Anterior cingulate cortex (tissue), 58 donors: Measurements from ENCODE around the gene DALRD3.
"Not testable (repeated sequence)": the region's sequence is repeated elsewhere in the genome, so short reads cannot be mapped to it uniquely, and the experiment has no call there.

ENCODE experiments used
- DNase-seq, 58 donors: peaks; one replicate each; lab custom pipeline; 2025; lab: John Stamatoyannopoulos, UW

Gene DALRD3

DNA sequence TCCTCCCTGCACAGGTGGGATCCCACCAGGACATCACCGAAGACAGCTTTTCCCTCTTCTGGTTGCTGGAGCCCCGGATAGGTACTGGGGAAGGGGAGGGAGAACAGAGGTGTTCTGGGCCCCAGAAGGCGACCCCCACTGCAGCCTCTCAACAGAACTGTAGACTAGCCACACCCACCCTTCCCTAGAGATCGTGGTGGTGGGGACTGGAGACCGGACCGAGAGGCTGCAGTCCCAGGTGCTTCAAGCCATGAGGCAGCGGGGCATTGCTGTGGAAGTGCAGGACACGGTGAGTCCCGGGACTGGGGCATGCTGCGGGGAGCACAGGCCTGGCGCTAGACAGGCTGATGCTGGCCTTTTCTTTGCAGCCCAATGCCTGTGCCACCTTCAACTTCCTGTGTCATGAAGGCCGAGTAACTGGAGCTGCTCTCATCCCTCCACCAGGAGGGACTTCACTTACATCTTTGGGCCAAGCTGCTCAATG lies 4.3 kb upstream of the DALRD3 start:
- no peak for DNase-seq

DNA sequence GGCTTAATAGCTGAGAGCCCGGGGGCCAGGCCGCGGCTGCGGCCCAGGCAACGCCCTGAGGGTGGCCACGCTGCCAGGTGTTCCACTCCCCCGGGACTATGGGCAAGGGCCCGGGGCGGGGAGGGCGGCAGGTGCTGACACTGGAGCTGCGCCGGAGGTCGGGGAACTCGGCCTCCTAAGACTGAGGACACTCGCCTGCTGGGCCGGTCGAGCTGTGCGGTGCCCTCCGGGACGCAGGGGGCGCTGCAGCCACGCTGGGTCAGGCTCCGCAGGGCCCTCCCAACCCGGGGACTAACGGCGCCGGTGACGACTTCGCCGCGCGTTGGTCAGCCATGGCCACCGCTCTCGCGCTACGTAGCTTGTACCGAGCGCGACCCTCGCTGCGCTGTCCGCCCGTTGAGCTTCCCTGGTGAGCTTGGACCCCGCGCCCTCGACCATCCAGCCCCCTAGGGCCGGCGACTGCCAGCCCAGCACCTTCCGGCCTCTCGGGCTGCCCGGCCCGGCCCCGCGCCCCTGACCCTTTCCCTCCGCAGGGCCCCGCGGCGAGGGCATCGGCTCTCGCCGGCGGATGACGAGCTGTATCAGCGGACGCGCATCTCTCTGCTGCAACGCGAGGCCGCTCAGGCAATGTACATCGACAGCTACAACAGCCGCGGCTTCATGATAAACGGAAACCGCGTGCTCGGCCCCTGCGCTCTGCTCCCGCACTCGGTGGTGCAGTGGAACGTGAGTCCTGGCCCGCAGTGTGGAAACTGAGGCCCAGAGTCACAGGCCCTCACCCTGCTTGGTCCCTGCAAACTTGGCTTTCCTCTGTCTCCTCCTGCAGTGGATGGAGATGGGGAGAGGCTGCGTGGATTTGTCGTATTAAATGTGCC lies 3.7 kb upstream of the DALRD3 start, which contains the start of gene NDUFAF3:
Gene NDUFAF3, plus strand, starts transcription at position 309 of the 875 bp plus-strand sequence. Its CDS starts 24 bp downstream, at position 333.
- peak in 57 of 58 donors; percentile 36 to 95 (median 84) for DNase-seq

DNA sequence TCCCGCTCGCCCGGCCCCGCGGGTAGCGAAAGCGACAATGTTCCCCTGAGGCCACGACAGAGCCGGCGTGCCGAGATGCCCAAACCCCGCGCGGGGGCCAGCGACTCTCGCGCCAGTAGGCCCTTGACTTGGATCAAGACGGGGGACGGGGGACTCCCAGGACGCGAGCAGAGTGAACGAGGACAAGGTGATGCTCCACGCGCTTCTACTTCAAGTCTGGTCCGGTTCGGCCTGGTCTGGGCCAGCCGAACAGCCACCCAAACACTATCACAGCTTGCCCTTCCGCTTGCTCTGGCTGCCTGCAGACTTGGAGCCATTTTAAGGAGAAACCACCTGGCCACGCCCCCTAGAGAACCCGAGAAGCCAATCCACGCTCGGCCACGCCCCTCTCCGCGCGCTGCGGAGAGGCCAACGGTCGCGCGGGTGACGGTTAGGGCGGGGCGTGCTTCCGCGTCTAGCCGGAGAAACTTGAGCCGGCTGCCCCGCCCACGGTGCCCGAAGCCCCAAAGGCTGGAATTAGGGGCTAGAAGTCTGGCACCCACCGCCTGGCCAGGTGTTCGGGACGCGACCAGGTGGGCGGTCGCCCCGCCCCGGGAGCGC lies 2.9 kb upstream of the DALRD3 start:
- peak; percentile 56 to 98 (median 95) for DNase-seq

- peak in 7 of 58 donors; percentile 43 to 65 (median 59) for DNase-seq
Measured at GRCh38 chr3:49020330-49021212, 2.2 kb upstream of the DALRD3 start.

GRCh38 chr3:49019941-49020329 lies 1.6 kb upstream of the DALRD3 start:
- no peak for DNase-seq

DNA sequence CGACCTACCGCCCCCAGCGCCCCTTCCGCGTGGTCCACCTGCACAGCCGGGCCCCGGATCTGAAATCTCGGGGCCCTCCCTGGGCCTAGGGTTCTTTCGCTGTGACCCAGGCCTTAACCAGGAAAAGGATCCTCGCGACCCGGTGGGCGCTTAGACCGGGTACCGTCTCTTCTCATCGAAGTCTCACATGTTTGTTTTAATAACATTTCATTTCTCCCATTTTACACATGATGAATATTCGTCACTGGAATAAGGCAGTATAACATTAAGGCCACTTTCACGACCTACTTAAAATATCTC lies 277 bp upstream of the DALRD3 start:
- no peak for DNase-seq

DNA sequence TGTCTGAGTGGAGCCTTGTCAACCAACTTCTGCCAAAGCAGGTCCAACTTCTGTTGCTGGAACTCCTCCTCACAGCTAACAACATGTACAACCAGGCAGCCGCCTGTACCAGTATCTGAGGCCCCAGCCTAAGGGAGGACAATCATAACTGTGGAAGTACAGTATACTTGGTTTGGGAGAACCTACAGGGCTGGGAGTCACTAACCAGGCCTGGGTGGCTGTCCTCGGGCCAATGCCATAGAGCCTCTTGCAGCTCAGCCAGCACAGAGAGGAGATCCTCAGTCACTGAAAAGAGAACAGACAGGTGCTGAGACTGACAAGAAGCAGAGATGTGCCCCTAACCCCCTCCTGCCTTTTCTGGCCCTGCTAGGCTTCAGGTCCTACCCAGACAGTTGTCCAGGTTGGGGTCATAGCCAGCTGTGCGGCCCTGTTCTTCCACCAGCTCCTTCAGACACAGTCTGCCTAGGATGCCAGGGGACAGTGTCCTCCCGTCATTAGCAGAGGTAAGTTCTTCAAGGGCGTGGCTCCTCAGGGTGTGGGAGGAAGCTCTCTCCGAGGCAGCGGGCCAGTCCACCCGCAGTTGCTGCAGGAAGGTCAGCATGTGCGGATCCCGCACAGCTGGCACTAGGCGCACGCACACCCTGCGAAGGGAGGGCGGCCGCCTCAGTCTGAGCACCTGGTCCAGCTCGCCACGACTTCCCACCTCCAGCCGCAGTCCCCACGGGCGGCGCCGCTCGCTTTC lies 980 bp downstream of the DALRD3 start:
- DNase-seq = peak in 1 of 58 donors; percentile 59

DNA sequence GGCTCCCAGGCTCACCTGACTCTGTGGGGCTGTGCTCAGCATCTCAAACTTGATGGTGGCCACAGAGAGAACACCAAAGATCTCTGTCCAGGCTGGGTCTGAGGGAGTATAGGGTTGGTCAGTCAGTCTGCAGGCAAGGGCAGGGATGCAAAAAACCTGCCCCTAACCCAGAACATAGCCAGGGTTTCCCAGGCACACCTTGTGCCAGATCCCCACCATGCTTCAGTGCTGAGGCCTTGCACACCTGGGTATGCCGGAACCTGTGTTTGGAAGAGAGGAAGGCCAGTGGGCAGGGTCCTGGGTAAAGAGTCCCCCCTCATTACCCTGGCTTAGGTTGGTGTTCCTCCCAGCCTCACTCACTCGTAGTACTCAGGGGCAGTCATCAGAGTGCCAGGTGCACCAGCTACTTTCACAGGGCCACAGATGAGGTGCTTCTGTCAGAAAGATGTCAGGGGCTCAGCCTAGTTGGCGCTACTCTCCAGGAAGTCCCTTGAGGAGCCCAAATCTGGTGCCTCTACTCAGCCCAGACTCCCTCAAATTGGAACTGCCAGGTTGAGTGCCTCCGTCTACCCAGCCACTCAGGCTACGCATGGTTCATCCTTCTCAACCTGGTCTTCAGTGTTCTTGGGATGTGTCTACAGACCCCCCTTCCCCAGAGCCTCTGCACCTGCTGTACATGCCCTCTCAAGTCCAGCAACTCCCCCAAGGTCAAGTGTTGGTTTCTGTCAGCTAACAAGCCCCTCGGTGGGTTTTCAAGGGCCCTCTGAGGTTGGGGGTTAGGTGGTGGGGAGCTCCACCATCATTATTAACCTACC lies 1.8 kb downstream of the DALRD3 start:
- DNase-seq = no peak

DNA sequence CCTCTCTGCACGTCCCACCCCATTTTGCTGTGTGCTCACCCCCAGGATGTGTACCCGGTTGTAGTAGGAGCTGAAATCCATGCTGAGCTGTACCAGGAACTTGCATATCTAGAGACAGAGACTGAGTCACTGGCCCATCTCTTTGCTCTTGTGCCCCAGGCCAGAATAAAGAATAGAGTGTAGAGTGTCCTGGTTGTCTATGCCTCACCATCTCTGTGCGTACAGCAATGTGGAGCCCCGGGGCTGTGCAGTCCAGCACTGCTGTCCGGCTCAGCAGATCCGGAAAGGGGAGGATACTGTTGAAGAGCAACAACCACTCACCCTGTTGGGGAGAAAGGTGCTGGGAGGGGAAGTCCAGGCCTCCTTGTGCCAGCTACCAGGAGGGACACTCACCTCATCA lies 2.6 kb downstream of the DALRD3 start:
- DNase-seq = no peak

DNA sequence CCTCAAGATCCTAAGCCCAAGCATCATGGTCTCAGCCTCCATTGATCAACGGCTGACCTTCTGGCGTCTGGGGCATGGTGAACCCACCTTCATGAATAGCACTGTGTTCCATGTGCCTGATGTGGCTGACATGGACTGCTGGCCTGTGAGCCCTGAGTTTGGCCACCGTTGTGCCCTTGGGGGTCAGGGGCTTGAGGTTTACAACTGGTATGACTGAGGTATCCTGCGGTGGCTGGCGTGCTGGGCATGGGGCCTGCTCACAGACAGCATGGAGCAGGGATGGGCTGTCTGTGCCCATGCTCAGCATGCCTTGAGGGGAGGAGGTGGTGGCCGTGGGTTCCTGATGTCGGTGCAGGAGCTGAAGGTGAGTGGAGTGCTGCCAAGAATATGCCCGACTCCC lies 3.3 kb downstream of the DALRD3 start:
- no peak for DNase-seq

DNA sequence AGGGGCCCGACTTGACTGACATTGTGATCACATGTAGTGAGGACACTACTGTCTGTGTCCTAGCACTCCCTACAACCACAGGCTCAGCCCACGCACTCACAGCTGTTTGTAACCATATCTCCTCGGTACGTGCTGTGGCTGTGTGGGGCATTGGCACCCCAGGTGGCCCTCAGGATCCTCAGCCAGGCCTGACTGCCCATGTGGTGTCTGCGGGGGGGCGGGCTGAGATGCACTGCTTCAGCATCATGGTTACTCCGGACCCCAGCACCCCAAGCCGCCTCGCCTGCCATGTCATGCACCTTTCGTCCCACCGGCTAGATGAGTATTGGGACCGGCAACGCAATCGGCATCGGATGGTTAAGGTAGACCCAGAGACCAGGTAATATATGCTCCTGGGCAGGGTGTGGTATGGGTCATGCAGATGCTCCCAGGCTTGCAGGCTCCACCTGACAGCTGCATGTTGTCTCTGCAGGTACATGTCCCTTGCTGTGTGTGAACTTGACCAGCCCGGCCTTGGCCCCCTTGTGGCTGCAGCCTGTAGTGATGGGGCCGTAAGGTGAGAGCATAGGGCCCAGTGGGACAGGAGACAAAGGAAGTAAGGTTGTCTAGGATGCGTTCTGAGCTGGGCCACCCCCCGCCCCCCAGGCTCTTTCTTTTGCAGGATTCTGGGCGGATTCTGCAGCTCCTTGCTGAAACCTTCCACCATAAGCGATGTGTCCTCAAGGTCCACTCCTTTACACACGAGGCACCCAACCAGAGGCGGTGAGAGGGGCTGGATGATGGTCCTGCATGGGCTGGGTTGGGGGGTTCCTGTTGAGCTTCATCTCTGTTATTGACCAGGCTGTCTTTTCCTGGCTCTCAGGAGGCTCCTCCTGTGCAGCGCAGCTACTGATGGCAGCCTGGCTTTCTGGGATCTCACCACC lies 4.4 kb downstream of the DALRD3 start:
- no peak for DNase-seq

DNA sequence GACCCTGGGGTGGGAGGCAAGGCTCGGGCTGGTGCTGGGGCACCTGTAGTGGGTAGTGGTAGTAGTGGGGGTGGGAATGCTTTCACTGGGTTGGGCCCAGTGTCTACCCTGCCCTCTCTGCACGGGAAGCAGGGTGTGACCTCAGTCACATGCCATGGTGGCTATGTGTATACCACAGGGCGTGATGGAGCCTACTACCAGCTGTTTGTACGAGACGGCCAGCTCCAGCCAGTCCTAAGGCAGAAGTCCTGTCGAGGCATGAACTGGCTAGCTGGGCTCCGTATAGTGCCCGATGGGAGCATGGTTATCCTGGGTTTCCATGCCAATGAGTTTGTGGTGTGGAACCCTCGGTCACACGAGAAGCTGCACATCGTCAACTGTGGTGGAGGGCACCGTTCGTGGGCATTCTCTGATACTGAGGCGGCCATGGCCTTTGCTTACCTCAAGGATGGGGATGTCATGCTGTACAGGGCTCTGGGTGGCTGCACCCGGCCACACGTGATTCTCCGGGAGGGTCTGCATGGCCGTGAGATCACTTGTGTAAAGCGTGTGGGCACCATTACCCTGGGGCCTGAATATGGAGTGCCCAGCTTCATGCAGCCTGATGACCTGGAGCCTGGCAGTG lies 5.2 kb downstream of the DALRD3 start:
- no peak for DNase-seq

DNA sequence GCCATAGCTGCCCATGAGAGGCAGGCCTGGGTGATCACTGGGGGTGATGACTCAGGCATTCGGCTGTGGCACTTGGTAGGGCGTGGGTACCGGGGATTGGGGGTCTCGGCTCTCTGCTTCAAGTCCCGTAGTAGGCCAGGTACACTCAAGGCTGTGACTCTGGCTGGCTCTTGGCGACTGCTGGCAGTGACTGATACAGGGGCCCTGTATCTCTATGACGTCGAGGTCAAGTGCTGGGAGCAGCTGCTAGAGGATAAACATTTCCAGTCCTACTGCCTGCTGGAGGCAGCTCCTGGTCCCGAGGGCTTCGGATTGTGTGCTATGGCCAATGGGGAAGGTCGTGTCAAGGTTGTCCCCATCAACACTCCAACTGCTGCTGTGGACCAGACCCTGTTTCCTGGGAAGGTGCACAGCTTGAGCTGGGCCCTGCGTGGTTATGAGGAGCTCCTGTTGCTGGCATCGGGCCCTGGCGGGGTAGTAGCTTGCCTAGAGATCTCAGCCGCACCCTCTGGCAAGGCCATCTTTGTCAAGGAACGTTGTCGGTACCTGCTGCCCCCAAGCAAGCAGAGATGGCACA lies 5.9 kb downstream of the DALRD3 start:
- DNase-seq = no peak

DNA sequence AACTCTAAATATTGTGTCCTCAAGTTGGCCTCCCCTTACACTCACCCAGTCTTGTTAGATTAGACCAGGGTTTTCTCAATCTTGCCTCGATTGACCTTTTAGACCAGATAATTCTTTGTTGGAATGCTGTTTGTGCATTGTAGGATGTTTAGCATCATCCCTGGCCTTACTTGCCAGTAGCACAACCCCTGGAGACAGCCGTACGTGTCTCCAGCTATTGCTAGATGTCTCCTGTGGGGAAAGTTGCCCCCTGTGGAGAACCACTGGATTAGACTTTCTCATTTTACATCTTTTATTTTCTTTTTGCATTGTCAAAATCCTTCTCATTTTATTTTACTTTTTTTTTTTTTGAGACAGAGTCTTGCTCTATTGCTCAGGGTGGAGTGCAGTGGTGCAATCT lies 9.0 kb downstream of the DALRD3 start:
- no peak for DNase-seq

DNA sequence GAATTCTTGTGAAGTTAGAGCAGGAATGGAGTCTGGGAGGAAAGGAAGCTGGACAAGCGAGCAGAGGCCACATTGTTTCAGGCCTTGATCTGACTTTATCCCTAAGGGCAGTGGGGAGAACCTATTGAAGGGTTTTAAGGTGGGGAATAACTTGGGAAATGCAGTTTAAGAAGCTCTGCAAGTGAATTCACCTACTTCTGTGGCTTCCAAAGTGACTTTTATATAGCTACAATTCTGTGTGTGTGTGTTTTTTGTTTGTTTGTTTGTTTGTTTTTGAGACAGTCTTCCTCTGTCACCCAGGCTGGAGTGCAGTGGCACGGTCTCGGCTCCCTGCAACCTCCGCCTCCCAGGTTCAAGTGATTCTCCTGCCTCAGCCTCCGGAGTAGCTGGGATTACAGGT lies 9.8 kb downstream of the DALRD3 start:
- DNase-seq = not testable (repeated sequence)

DNA sequence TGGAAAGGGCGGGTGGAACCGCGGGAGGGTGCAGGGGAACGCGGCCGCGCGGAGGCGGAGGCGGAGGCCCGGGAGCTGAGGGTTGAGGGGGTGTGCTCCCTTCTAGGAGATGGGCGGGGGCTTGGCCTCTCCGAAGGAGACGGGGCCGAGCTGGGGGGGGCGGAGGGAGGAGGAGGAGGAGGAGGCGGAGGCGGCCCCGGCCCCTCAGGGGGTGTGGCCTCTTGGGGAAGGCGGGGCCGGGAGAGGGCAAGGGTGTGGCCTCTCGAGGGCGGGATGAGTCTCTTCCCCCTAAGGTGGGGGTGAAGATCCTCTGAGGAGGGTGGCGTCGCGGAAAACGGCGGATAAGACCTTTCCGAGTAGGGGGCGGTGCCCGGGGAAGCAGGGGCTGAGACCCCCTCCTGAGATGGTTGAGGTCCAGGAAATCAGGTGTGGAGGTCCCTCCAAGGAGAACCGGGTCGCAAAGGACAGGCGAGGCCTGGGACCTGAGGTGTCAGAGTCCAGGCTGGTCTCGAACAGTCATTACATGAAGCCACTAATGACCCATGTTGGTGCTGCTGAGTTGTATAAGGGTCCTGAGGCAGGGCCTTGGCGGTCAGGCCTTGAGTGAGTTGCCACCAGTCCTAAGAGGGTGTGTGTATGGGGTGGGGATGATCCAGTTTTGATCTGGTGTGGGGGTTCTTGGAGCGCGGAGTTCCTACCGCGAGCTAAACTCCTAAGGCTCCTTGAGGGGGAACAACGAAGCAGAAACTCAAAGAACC lies 10.4 kb downstream of the DALRD3 start:
- peak in 56 of 58 donors; percentile 31 to 87 (median 74) for DNase-seq
